HepG2 (cell line): ENCODE data around the gene ATP2C2. TPM values are rescaled to one million over a fixed set of nuclear protein-coding genes. Genes with fewer than 3 reads are reported as not detected.

Experiments used
- ATAC-seq: fragments of 200-7000 bp; cut with Tn5 transposase; 3 replicates; pipeline ENCODE4 v1.9.1; 2020; ENCODE audit warnings: mild to moderate bottlenecking, moderate library complexity
- BruUV-seq: library from RNA; stranded (reverse); fragments of 400-500 nt; replicated peaks from 2 replicates; lab custom pipeline; 2021; lab: Mats Ljungman, UMichigan
- CTCF ChIA-PET: fragments of 300-600 bp; formaldehyde crosslinking; extraction: SDS; loops from one replicate; lab custom pipeline; 2021; ENCODE audit warnings: low total read pairs, inconsistent platforms, low intra/inter-chr PET ratio; lab: Yijun Ruan, JAX
- POLR2A ChIA-PET: fragments of 350-600 bp; sonication (Branson Sonifier 250); formaldehyde crosslinking; loops from one replicate; lab custom pipeline; 2020; ENCODE audit warnings: antibody characterized with exemption, inconsistent platforms; lab: Yijun Ruan, JAX
- DNase-seq: peaks from one replicate; pipeline ENCODE4 v3.0.0-alpha.2; 2015; ENCODE audit warnings: low spot score
- FAIRE-seq: peaks from 3 replicates; lab custom pipeline; 2011; peaks lifted over from hg19 to GRCh38; lab: Jason Lieb, UNC
- H2AFZ ChIP-seq: one replicate; pipeline ENCODE4 v1.6.1; 2011; ENCODE audit warnings: low read length, inconsistent platforms
- H3K27ac ChIP-seq: fragments of 300-600 bp; 3 replicates; pipeline ENCODE4 v1.8.0; 2011; ENCODE audit warnings: mixed run types, mild to moderate bottlenecking, mixed read lengths, low read length, inconsistent platforms; ENCODE audit not compliant: insufficient read depth; ENCODE audit errors: extremely low read length
- H3K27me3 ChIP-seq, 2 experiments: fragments of 200-600 bp in 1 of 2; 2 replicates in 1 of 2; 3 replicates in 1 of 2; pipeline versions ENCODE4 v1.6.0 to v1.8.0; 2011; ENCODE audit warnings: low read length in 2 of 2, mild to moderate bottlenecking in 2 of 2, moderate library complexity in 2 of 2, inconsistent platforms in 1 of 2; ENCODE audit not compliant: insufficient read depth in 2 of 2, control insufficient read depth in 1 of 2
- H3K36me3 ChIP-seq, 2 experiments: fragments of 200-600 bp in 1 of 2; replicated peaks in 1 of 2; 2 replicates in 1 of 2; 3 replicates in 1 of 2; pipeline versions ENCODE4 v1.5.1 to v1.8.0; 2011; ENCODE audit warnings: low read length in 2 of 2, inconsistent platforms in 1 of 2; ENCODE audit not compliant: insufficient read depth in 2 of 2, control insufficient read depth in 1 of 2
- H3K4me1 ChIP-seq: 2 replicates; pipeline ENCODE4 v1.5.1; 2012; ENCODE audit warnings: low read length, inconsistent platforms; ENCODE audit not compliant: insufficient read depth
- H3K4me2 ChIP-seq: 2 replicates; pipeline ENCODE4 v1.6.0; 2011; ENCODE audit warnings: low read depth, low read length, inconsistent platforms
- H3K4me3 ChIP-seq, 3 experiments: fragments of 200-600 bp in 1 of 3; sonication (generic), shearing (Covaris generic) in 1 of 3; replicated peaks in 1 of 3; 2 replicates each; pipeline ENCODE4 v1.5.1; 2011 to 2016; ENCODE audit warnings: low read length in 3 of 3, inconsistent platforms in 2 of 3, low read depth in 2 of 3, mild to moderate bottlenecking in 2 of 3, control low read depth in 1 of 3, mixed read lengths in 1 of 3; ENCODE audit not compliant: insufficient read depth in 1 of 3
- H3K79me2 ChIP-seq: one replicate; pipeline ENCODE4 v1.6.1; 2011; ENCODE audit warnings: low read length, inconsistent platforms; ENCODE audit not compliant: insufficient read depth
- H3K9ac ChIP-seq: 2 replicates; pipeline ENCODE4 v1.6.0; 2011; ENCODE audit warnings: mild to moderate bottlenecking, low read depth, low read length, inconsistent platforms; ENCODE audit not compliant: insufficient read depth
- H3K9me3 ChIP-seq: 2 replicates; pipeline ENCODE4 v1.5.1; 2012; ENCODE audit warnings: mild to moderate bottlenecking, low read length
- H4K20me1 ChIP-seq: 2 replicates; pipeline ENCODE4 v1.6.0; 2011; ENCODE audit warnings: inconsistent platforms, mild to moderate bottlenecking, low read length, moderate library complexity; ENCODE audit not compliant: insufficient read depth
- FOSL2 ChIP-seq: sonication (generic); formaldehyde crosslinking; IDR thresholded peaks from 2 replicates; pipeline ENCODE4 v1.4.0; 2020; ENCODE audit warnings: missing genetic modification reagents
- HOXA9 ChIP-seq: sonication (generic); formaldehyde crosslinking; IDR thresholded peaks from 2 replicates; pipeline ENCODE4 v1.8.1; 2022; ENCODE audit warnings: missing genetic modification reagents, mild to moderate bottlenecking, moderate library complexity, borderline replicate concordance
- ZBTB34 ChIP-seq: sonication (generic); formaldehyde crosslinking; IDR thresholded peaks from 2 replicates; pipeline ENCODE4 v1.8.0; 2022; ENCODE audit warnings: mild to moderate bottlenecking, missing genetic modification reagents
- ZBTB46 ChIP-seq: sonication (generic); formaldehyde crosslinking; IDR thresholded peaks from 2 replicates; pipeline ENCODE4 v1.4.0; 2020; ENCODE audit warnings: mild to moderate bottlenecking, missing genetic modification reagents, borderline replicate concordance
- ZNF18 ChIP-seq: sonication (generic); formaldehyde crosslinking; IDR thresholded peaks from 2 replicates; pipeline ENCODE4 v1.8.0; 2022; ENCODE audit warnings: mild to moderate bottlenecking, missing genetic modification reagents; ENCODE audit not compliant: insufficient replicate concordance
- ZNF772 ChIP-seq: sonication (generic); formaldehyde crosslinking; IDR thresholded peaks from 2 replicates; pipeline ENCODE4 v1.5.0; 2020; ENCODE audit warnings: mild to moderate bottlenecking, missing genetic modification reagents
- WGBS: methylation state at CpG from one replicate; pipeline ENCODE4 v1.1.6; 2017; ENCODE audit warnings: low lambda C conversion rate; 5-methylcytosine and 5-hydroxymethylcytosine counted together
- in situ Hi-C: cut with HindIII; loops from 2 replicates; pipeline ENCODE4 v1.10.0; 2017; ENCODE audit warnings: low pct_unique_long_range_greater_than_20kb; ENCODE audit not compliant: extremely low pct_ligation_motif_present
- intact Hi-C: fragments of 100-400 bp; cut with micrococcal nuclease; formaldehyde crosslinking; loops from one replicate; pipeline ENCODE4 v1.10.0; 2022; ENCODE audit not compliant: unreplicated experiment
- polyA plus RNA-seq, 8 experiments: library from polyadenylated mRNA; depleted of rRNA in 3 of 8; stranded (reverse) in 7 of 8; unstranded in 1 of 8; fragments of >200 nt; fragmentation: Illumina TruSeq in 4 of 8; extraction: Trizol in 4 of 8; gene quantifications; 2 replicates each; pipeline versions ENCODE4 v1.2.1 to v1.2.3, GENCODE V29; 2011 to 2016; ENCODE audit warnings: low read depth in 4 of 8, missing spikeins in 1 of 8, mixed read lengths in 1 of 8; ENCODE audit not compliant: insufficient read depth in 1 of 8
- total RNA-seq, 5 experiments: library from RNA; depleted of rRNA; stranded (reverse); fragments of >200 nt; fragmentation: Illumina TruSeq; extraction: Trizol; gene quantifications; 2 replicates each; pipeline ENCODE4 v1.2.3, GENCODE V29; 2016; ENCODE audit warnings: low read depth in 1 of 5

The ATP2C2 gene
- total and polyA plus RNA-seq, 2 of the 13 experiments (the other 11 are each of a cell fraction or from before 2014, with no cell fraction given): 0.07 TPM; not detected in 1

- POLR2A ChIA-PET: no interaction called here
- Histone ChIP-seq H3K79me2 (peaks cover 2% of the 10 kb centered on the region), H2AFZ (no peak overlapping the region), H3K9ac (no peak overlapping the region), H3K4me2 (no peak overlapping the region), H3K27me3 (no peaks in the 10 kb centered on the region), H3K27ac (no peak overlapping the region), H3K4me1 (peaks cover 27% of the 10 kb centered on the region), H3K4me3 (no peak overlapping the region), H3K9me3 (no peaks in the 10 kb centered on the region), H4K20me1 (no peaks in the 10 kb centered on the region), H3K36me3 (peaks cover 4 to 12% of the 10 kb centered on the region in 2 experiments; a peak in 3 of 5 replicates)
- FAIRE-seq: no peak
- BruUV-seq: no TSS peak
- CTCF ChIA-PET: no interaction called here
- TF ChIP-seq ZNF772: no peak
- no peak for TF ChIP-seq HOXA9 (CRISPR knock-in tag)
- TF ChIP-seq FOSL2 (CRISPR knock-in tag): peak; percentile 16; the same call in 1 of the 2 replicates
- no peak for ATAC-seq
- in situ Hi-C loops: no loop called here
- no peak for DNase-seq
- intact Hi-C loops: no loop called here
- 92% methylated on average over 11 of the region's 12 CpGs for whole genome bisulfite sequencing
Measured at GRCh38 chr16:84501077-84501735, 132.9 kb downstream of the ATP2C2 start.

GRCh38 chr16:84502075-84502474 is 133.7 kb downstream of the ATP2C2 start:
- ChIA-PET CTCF (no interaction called here), POLR2A (no interaction called here)
- in situ Hi-C loops: no loop called here
- Histone ChIP-seq H3K4me2 (no peak overlapping the region), H2AFZ (no peak overlapping the region), H3K36me3 (peaks cover 4 to 9% of the 10 kb centered on the region in 2 experiments; a peak in 3 of 5 replicates), H3K4me1 (peaks cover 30% of the 10 kb centered on the region), H3K79me2 (peaks cover 2% of the 10 kb centered on the region), H3K4me3 (no peak overlapping the region), H3K27ac (no peak overlapping the region), H3K9me3 (no peaks in the 10 kb centered on the region), H3K9ac (no peak overlapping the region), H3K27me3 (no peaks in the 10 kb centered on the region), H4K20me1 (no peaks in the 10 kb centered on the region)
- no TSS peak for BruUV-seq
- 99% methylated on average over 13 of the region's 13 CpGs for WGBS
- TF ChIP-seq ZBTB46 (CRISPR knock-in tag): no peak
- no peak for TF ChIP-seq ZBTB34 (CRISPR knock-in tag)
- no peak for TF ChIP-seq ZNF18 (CRISPR knock-in tag)
- ATAC-seq (no peak), FAIRE-seq (no peak), DNase-seq (no peak)
- intact Hi-C loops: no loop called here
